ENCODE measurements around the gene INPP4B. TPM values are rescaled to one million over a fixed set of nuclear protein-coding genes. Genes with fewer than 3 reads are reported as not detected.
"Not testable (repeated sequence)": the region's sequence is repeated elsewhere in the genome, so short reads cannot be mapped to it uniquely, and the experiment has no call there.

Gene INPP4B
- total and polyA plus RNA-seq, 7 experiments from 2014 or later, result 52.8 to 77.5 (median 64.2) TPM

DNA sequence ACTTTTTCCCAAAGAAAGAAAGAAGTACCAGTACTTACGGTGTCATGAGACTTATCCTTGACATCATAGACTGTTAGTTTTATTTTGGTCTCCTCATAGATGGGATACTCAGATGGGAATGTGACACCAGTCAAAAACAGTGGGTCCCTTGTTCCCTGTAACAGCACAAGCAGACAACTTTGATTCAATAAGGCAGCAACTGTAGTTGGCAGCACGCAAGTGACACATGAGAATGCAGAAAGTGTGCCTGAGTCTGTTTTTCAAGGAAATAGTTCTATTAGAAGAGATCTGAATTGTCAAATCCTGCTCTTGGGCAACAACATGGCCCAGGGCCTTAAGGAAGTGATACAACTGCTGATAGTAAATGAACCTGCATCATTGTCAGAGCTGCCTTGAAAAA lies 443.2 kb downstream of the INPP4B start:
- peaks cover 36 to 46% of the 10 kb centered on the region in 2 donors for H3K4me1 ChIP-seq (ENCODE audit: control insufficient read depth in 2 of 2, insufficient read depth in 2 of 2, low read length in 2 of 2)
- DNase-seq (no peak), ATAC-seq (no peak)
- POLR2A ChIA-PET, result interaction anchor here (0.7 to 5.5 kb wide), 10 partner anchors 10 to 294 kb away, joined by 3 to 89 read pairs (median 6); no protein-coding TSS in a partner anchor
- H3K4me3 ChIP-seq (ENCODE audit: low read length), result peak overlapping the region; percentile 69
- peak overlapping the region; percentile 82 for H3K27ac ChIP-seq (ENCODE audit: low read depth, low read length)
- Mint-ChIP-seq H3K4me1 (peaks cover 30 to 78% (median 67%) of the 10 kb centered on the region in 7 donors), H3K27ac (peak overlapping the region; percentile 83 to 100 (median 93)), H3K9me3 (peaks cover 0 to 1% (median 0%) of the 10 kb centered on the region in 11 donors), H3K4me3 (peak overlapping the region; percentile 82 to 96 (median 91)), H3K36me3 (peaks cover 0 to 34% (median 30%) of the 10 kb centered on the region in 5 donors), H3K27me3 (no peaks in the 10 kb centered on the region)
- H3K9me3 ChIP-seq (ENCODE audit: control insufficient read depth in 2 of 3, low read length in 3 of 3), result no peaks in the 10 kb centered on the region
- intact Hi-C loops (cut with micrococcal nuclease), result loop anchor here in 1 of 2 donors (5.0 to 10.0 kb wide), 3 partner anchors 121 to 1112 kb away; partner anchors contain the start of gene SMARCA5
- CTCF ChIA-PET, result interaction anchor here (0.9 to 1.5 kb wide), 5 partner anchors 24 to 164 kb away, joined by 3 to 6 read pairs (median 5); no protein-coding TSS in a partner anchor
- H3K27me3 ChIP-seq (ENCODE audit: control insufficient read depth in 2 of 2, insufficient read depth in 2 of 2, low read length in 2 of 2), result no peaks in the 10 kb centered on the region
- no peaks in the 10 kb centered on the region for H3K36me3 ChIP-seq (ENCODE audit: control insufficient read depth in 2 of 3, insufficient read depth in 3 of 3, low read length in 3 of 3)

DNA sequence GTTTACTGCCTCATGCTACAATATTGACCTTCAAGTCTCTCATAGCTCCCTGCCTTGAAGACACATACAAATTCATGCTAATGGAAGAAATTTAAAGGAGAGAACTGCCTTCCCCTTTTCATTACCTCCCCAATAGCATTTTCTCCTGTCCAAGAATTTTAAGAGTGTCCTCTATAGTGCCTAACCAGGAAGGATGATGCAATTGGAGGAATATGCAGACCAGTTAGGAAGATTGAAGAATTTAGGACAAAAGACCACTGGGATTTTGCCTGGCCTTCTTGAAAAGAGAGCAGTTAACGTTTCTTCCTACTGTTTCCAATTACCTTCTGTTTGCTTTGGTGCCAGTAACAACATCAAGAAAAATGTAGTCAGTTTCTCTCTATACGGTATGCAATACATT lies 443.9 kb downstream of the INPP4B start:
- Mint-ChIP-seq H3K4me3 (peak overlapping the region; percentile 82 to 96 (median 91)), H3K27me3 (no peaks in the 10 kb centered on the region), H3K9me3 (peaks cover 0 to 1% (median 0%) of the 10 kb centered on the region in 11 donors), H3K36me3 (peaks cover 0 to 37% (median 33%) of the 10 kb centered on the region in 5 donors), H3K4me1 (peaks cover 30 to 75% (median 65%) of the 10 kb centered on the region in 7 donors), H3K27ac (peak overlapping the region; percentile 83 to 100 (median 93))
- ChIA-PET POLR2A (interaction anchor here (0.7 to 3.1 kb wide), 8 partner anchors 11 to 294 kb away, joined by 3 to 15 read pairs (median 4); no protein-coding TSS in a partner anchor), CTCF (interaction anchor here (1.0 to 1.1 kb wide), 2 partner anchors 47 to 301 kb away, joined by 3 to 5 read pairs; no protein-coding TSS in a partner anchor)
- intact Hi-C loops (cut with micrococcal nuclease), result loop anchor here in 1 of 2 donors (5.0 to 10.0 kb wide), 3 partner anchors 120 to 1113 kb away; partner anchors contain the start of gene SMARCA5
- DNase-seq, result no peak
- no peaks in the 10 kb centered on the region for H3K9me3 ChIP-seq (ENCODE audit: control insufficient read depth in 2 of 3, low read length in 3 of 3)
- peak overlapping the region; percentile 69 for H3K4me3 ChIP-seq (ENCODE audit: low read length)
- peak overlapping the region; percentile 82 for H3K27ac ChIP-seq (ENCODE audit: low read depth, low read length)
- ATAC-seq, result no peak
- H3K4me1 ChIP-seq (ENCODE audit: control insufficient read depth in 2 of 2, insufficient read depth in 2 of 2, low read length in 2 of 2), result peaks cover 35 to 44% of the 10 kb centered on the region in 2 donors
- no peaks in the 10 kb centered on the region for H3K36me3 ChIP-seq (ENCODE audit: control insufficient read depth in 2 of 3, insufficient read depth in 3 of 3, low read length in 3 of 3)
- no peaks in the 10 kb centered on the region for H3K27me3 ChIP-seq (ENCODE audit: control insufficient read depth in 2 of 2, insufficient read depth in 2 of 2, low read length in 2 of 2)

DNA sequence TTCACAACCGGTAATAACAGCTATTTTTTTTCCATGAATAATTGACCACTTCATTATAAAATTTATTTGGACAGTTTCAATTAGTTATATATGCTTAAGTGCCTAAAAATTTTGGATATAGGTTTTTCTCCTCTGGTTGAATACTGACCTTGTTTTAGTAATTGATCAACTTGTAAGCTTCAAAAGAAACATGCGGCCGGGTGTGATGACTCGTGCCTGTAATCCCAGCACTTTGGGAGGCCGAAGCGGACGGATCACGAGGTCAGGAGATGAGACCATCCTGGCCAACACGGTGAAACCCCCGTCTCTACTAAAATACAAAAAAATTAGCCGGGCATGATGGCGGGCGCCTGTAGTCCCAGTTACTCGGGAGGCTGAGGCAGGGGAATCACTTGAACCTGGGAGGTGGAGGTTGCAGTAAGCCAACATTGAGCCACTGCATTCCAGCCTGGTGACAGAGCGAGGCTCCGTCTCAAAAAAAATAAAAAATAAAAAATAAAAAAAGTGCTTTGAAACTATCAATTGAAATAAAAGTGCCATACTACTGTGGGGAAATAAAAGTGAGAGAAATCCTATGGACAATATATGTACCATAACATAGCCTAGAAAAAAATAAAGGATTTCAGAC lies 448.6 kb downstream of the INPP4B start:
- H3K27me3 Mint-ChIP-seq; CTCF ChIA-PET; H3K9me3 ChIP-seq (ENCODE audit: control insufficient read depth in 2 of 3, low read length in 3 of 3); H3K27ac ChIP-seq (ENCODE audit: low read depth, low read length); ATAC-seq; H3K9me3 Mint-ChIP-seq; DNase-seq; H3K36me3 ChIP-seq (ENCODE audit: control insufficient read depth in 2 of 3, insufficient read depth in 3 of 3, low read length in 3 of 3); H3K27me3 ChIP-seq (ENCODE audit: control insufficient read depth in 2 of 2, insufficient read depth in 2 of 2, low read length in 2 of 2): not testable (repeated sequence)
- POLR2A ChIA-PET, result interaction anchor here (1.2 to 1.7 kb wide), 2 partner anchors 9 to 12 kb away, joined by 3 to 6 read pairs; no protein-coding TSS in a partner anchor
- peak overlapping the region; percentile 19 for H3K4me3 ChIP-seq (ENCODE audit: low read length)
- peaks cover 38 to 93% (median 85%) of the 10 kb centered on the region in 7 donors for H3K4me1 Mint-ChIP-seq
- H3K4me1 ChIP-seq (ENCODE audit: control insufficient read depth in 2 of 2, insufficient read depth in 2 of 2, low read length in 2 of 2), result peaks cover 49 to 50% of the 10 kb centered on the region in 2 donors
- H3K27ac Mint-ChIP-seq, result peak overlapping the region in 6 of 9 donors; percentile 37 to 100 (median 72)
- intact Hi-C loops (cut with micrococcal nuclease), result loop anchor here in 1 of 2 donors (2.0 kb wide), 1 partner anchor 19 kb away; no protein-coding TSS in a partner anchor
- H3K36me3 Mint-ChIP-seq, result peaks cover 8 to 74% (median 62%) of the 10 kb centered on the region in 5 donors
- peak overlapping the region in 9 of 10 donors; percentile 43 to 77 (median 65) for H3K4me3 Mint-ChIP-seq

DNA sequence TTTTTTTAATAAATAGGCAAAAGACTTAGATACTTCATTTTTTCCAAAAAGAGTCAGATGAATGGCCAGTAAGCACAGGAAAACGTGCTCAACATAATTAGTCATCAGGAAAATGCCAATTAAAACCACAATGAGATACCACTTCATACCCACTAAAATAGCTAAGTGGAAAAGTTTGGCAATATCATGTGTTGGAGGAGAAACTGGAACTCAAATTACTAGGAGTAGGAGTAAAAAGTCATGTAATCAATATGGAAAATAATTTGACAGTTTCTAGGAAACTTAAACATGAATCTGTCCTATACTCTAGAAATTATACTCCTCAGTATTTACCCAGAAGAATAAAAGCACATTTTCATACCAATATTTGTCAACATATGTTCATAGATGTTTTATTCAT lies 449.8 kb downstream of the INPP4B start:
- DNase-seq (no peak), ATAC-seq (no peak)
- CTCF ChIA-PET, result no interaction called here
- POLR2A ChIA-PET, result interaction anchor here (1.7 kb wide), 1 partner anchor 11 kb away, joined by 6 read pairs; no protein-coding TSS in a partner anchor
- Histone ChIP-seq H3K27me3 (ENCODE audit: control insufficient read depth in 2 of 2, insufficient read depth in 2 of 2, low read length in 2 of 2) (no peaks in the 10 kb centered on the region), H3K27ac (ENCODE audit: low read depth, low read length) (peak overlapping the region; percentile 57), H3K4me1 (ENCODE audit: control insufficient read depth in 2 of 2, insufficient read depth in 2 of 2, low read length in 2 of 2) (peaks cover 50 to 56% of the 10 kb centered on the region in 2 donors), H3K9me3 (ENCODE audit: control insufficient read depth in 2 of 3, low read length in 3 of 3) (no peaks in the 10 kb centered on the region), H3K36me3 (ENCODE audit: control insufficient read depth in 2 of 3, insufficient read depth in 3 of 3, low read length in 3 of 3) (no peaks in the 10 kb centered on the region), H3K4me3 (ENCODE audit: low read length) (no peak overlapping the region)
- intact Hi-C loops (cut with micrococcal nuclease), result loop anchor here (1.0 to 2.0 kb wide), 3 partner anchors 8 to 17 kb away; no protein-coding TSS in a partner anchor
- peaks cover 35 to 94% (median 81%) of the 10 kb centered on the region in 7 donors for H3K4me1 Mint-ChIP-seq
- H3K27me3 Mint-ChIP-seq, result no peaks in the 10 kb centered on the region
- peaks cover 0 to 5% (median 0%) of the 10 kb centered on the region in 11 donors for H3K9me3 Mint-ChIP-seq
- peaks cover 8 to 65% (median 62%) of the 10 kb centered on the region in 5 donors for H3K36me3 Mint-ChIP-seq
- peak overlapping the region in 9 of 10 donors; percentile 47 to 77 (median 66) for H3K4me3 Mint-ChIP-seq
- H3K27ac Mint-ChIP-seq, result peak overlapping the region in 8 of 9 donors; percentile 37 to 100 (median 63)

DNA sequence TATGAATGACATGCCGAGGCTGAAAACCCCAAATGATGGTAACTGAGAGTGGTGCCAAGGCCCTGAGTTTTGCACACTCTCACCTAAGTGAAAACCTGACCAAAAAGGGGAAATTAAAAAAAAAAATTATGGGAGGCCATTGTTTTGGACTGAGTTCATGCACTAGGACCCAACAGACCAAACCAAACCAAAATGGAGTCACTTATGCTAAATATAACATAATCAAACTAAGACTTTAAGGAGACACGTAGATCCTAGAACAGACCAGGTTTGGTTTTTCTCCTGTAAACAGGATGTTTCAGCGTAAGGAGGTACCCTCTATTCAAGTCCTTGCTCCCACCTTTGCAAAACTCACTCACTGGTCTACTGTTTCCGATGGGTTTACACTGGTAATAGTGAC lies 453.0 kb downstream of the INPP4B start:
- ATAC-seq (no peak), DNase-seq (no peak)
- peaks cover 36 to 55% of the 10 kb centered on the region in 2 donors for H3K4me1 ChIP-seq (ENCODE audit: control insufficient read depth in 2 of 2, insufficient read depth in 2 of 2, low read length in 2 of 2)
- no peaks in the 10 kb centered on the region for H3K36me3 ChIP-seq (ENCODE audit: control insufficient read depth in 2 of 3, insufficient read depth in 3 of 3, low read length in 3 of 3)
- H3K4me3 ChIP-seq (ENCODE audit: low read length), result no peak overlapping the region
- H3K27me3 ChIP-seq (ENCODE audit: control insufficient read depth in 2 of 2, insufficient read depth in 2 of 2, low read length in 2 of 2), result no peaks in the 10 kb centered on the region
- CTCF ChIA-PET, result interaction anchor here (0.9 kb wide), 1 partner anchor 24 kb away, joined by 3 read pairs; no protein-coding TSS in a partner anchor
- peak overlapping the region in 5 of 9 donors; percentile 18 to 68 (median 41) for H3K27ac Mint-ChIP-seq
- peak overlapping the region in 6 of 10 donors; percentile 16 to 65 (median 34) for H3K4me3 Mint-ChIP-seq
- H3K36me3 Mint-ChIP-seq, result peaks cover 8 to 65% (median 59%) of the 10 kb centered on the region in 5 donors
- H3K27me3 Mint-ChIP-seq, result no peaks in the 10 kb centered on the region
- H3K4me1 Mint-ChIP-seq, result peaks cover 28 to 90% (median 75%) of the 10 kb centered on the region in 7 donors
- POLR2A ChIA-PET, result interaction anchor here (1.2 to 1.7 kb wide), 3 partner anchors 10 to 20 kb away, joined by 3 to 5 read pairs (median 4); no protein-coding TSS in a partner anchor
- intact Hi-C loops (cut with micrococcal nuclease), result no loop called here
- peaks cover 0 to 15% (median 0%) of the 10 kb centered on the region in 11 donors for H3K9me3 Mint-ChIP-seq
- H3K27ac ChIP-seq (ENCODE audit: low read depth, low read length), result no peak overlapping the region
- H3K9me3 ChIP-seq (ENCODE audit: control insufficient read depth in 2 of 3, low read length in 3 of 3), result no peaks in the 10 kb centered on the region

DNA sequence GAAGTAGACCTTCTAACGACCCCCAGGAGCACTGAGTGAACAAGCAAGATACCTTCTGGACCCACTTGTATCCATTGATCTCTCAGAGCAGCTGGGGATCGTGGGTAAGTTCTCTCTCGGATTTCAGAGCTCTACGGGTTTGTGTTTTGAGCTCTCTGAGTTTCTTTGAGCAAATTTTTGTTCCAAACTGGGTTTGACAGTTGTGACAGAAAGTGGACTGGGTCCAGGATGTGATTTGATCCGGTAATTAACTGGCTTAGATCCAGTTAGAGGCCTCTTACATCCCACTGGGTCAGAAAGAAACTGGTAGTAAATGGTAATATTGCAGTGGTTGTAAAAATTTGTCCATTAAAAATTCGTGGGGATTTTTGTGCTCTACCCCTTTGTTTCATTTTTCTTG lies 459.2 kb downstream of the INPP4B start:
- ATAC-seq, result no peak
- POLR2A ChIA-PET, result interaction anchor here (1.1 to 1.4 kb wide), 2 partner anchors 13 to 18 kb away, joined by 4 to 6 read pairs; no protein-coding TSS in a partner anchor

More for the DNA sequence above, 459.2 kb downstream of the INPP4B start:
- H3K9me3 Mint-ChIP-seq, result peaks cover 0 to 15% (median 0%) of the 10 kb centered on the region in 11 donors
- H3K4me1 Mint-ChIP-seq, result peaks cover 12 to 84% (median 67%) of the 10 kb centered on the region in 7 donors
- Histone ChIP-seq H3K27ac (ENCODE audit: low read depth, low read length) (no peak overlapping the region), H3K4me3 (ENCODE audit: low read length) (no peak overlapping the region), H3K9me3 (ENCODE audit: control insufficient read depth in 2 of 3, low read length in 3 of 3) (no peaks in the 10 kb centered on the region), H3K4me1 (ENCODE audit: control insufficient read depth in 2 of 2, insufficient read depth in 2 of 2, low read length in 2 of 2) (peaks cover 28% of the 10 kb centered on the region in 2 donors), H3K36me3 (ENCODE audit: control insufficient read depth in 2 of 3, insufficient read depth in 3 of 3, low read length in 3 of 3) (no peaks in the 10 kb centered on the region), H3K27me3 (ENCODE audit: control insufficient read depth in 2 of 2, insufficient read depth in 2 of 2, low read length in 2 of 2) (no peaks in the 10 kb centered on the region)
- H3K4me3 Mint-ChIP-seq, result no peak overlapping the region
- intact Hi-C loops (cut with micrococcal nuclease), result no loop called here
- H3K27ac Mint-ChIP-seq, result peak overlapping the region in 4 of 9 donors; percentile 9 to 93 (median 64)
- CTCF ChIA-PET, result interaction anchor here (1.4 kb wide), 1 partner anchor 13 kb away, joined by 3 read pairs; no protein-coding TSS in a partner anchor
- peaks cover 0 to 49% (median 40%) of the 10 kb centered on the region in 5 donors for H3K36me3 Mint-ChIP-seq
- no peaks in the 10 kb centered on the region for H3K27me3 Mint-ChIP-seq
- no peak for DNase-seq
